Right renal cortex interstitium (tissue), 3 donors: ENCODE results near the gene SYCP2L. TPM values are rescaled to one million over a fixed set of nuclear protein-coding genes. Genes with fewer than 3 reads are reported as not detected.
"Not testable (repeated sequence)": the region's sequence is repeated elsewhere in the genome, so short reads cannot be mapped to it uniquely, and the experiment has no call there.

Experiments used
- DNase-seq, 3 donors: peaks; one replicate each; pipeline ENCODE4 v3.0.0-alpha.2; 2013; ENCODE audit warnings: low read depth in 3 of 3, low spot score in 2 of 3
- polyA plus RNA-seq, 3 donors: library from polyadenylated mRNA; unstranded; fragments of 120-200 nt; gene quantifications; one replicate each; pipeline ENCODE4 v1.2.1, GENCODE V29; 2013; ENCODE audit not compliant: insufficient read length in 3 of 3

SYCP2L gene
- polyA plus RNA-seq, 3 donors: 3.5 to 4.2 (median 3.5) TPM

GRCh38 chr6:10951675-10952282, 64.9 kb downstream of the SYCP2L start:
- peak in 2 of 3 donors; percentile 21 to 32 for DNase-seq

GRCh38 chr6:10954590-10955010, 67.7 kb downstream of the SYCP2L start:
- peak; percentile 23 to 65 (median 53) for DNase-seq

GRCh38 chr6:10956776-10957175, 69.9 kb downstream of the SYCP2L start:
- no peak for DNase-seq

- DNase-seq: no peak
Measured at GRCh38 chr6:10957414-10957886, 70.6 kb downstream of the SYCP2L start.

GRCh38 chr6:10960171-10960570, 73.3 kb downstream of the SYCP2L start:
- DNase-seq: no peak

GRCh38 chr6:10961837-10962236, 75.0 kb downstream of the SYCP2L start:
- no peak for DNase-seq

GRCh38 chr6:10962673-10963072, 75.8 kb downstream of the SYCP2L start:
- no peak for DNase-seq

GRCh38 chr6:10963113-10963512, 76.3 kb downstream of the SYCP2L start:
- no peak for DNase-seq

- DNase-seq: no peak
Measured at GRCh38 chr6:10964684-10965083, 77.8 kb downstream of the SYCP2L start.

GRCh38 chr6:10968776-10969175, 81.9 kb downstream of the SYCP2L start:
- no peak for DNase-seq

GRCh38 chr6:10970731-10971130, 83.9 kb downstream of the SYCP2L start:
- no peak for DNase-seq

GRCh38 chr6:10972196-10972595, 85.3 kb downstream of the SYCP2L start:
- no peak for DNase-seq

- no peak for DNase-seq
Measured at GRCh38 chr6:10976571-10976970, 89.7 kb downstream of the SYCP2L start.

GRCh38 chr6:10977231-10977968, 90.5 kb downstream of the SYCP2L start:
- DNase-seq: no peak

GRCh38 chr6:10979603-10980002, 92.8 kb downstream of the SYCP2L start:
- DNase-seq: no peak

GRCh38 chr6:10981409-10981808, 94.6 kb downstream of the SYCP2L start:
- DNase-seq: no peak

- not testable (repeated sequence) for DNase-seq
Measured at GRCh38 chr6:10984959-10985358, 98.1 kb downstream of the SYCP2L start.

GRCh38 chr6:10989587-10989986, 102.7 kb downstream of the SYCP2L start:
- no peak for DNase-seq

- no peak for DNase-seq
Measured at GRCh38 chr6:10991115-10991514, 104.3 kb downstream of the SYCP2L start.

- DNase-seq: no peak
Measured at GRCh38 chr6:10993896-10994295, 107.0 kb downstream of the SYCP2L start.

- DNase-seq: no peak
Measured at GRCh38 chr6:10995114-10995707, 108.4 kb downstream of the SYCP2L start.

GRCh38 chr6:10999994-11000393, 113.1 kb downstream of the SYCP2L start:
- no peak for DNase-seq
